ENCODE measurements around the gene MYO5A.

Gene MYO5A

GRCh38 chr15:52307847-52308246, 220.8 kb downstream of the MYO5A start:
- TF ChIP-seq CTCF (IDR thresholded peaks at IDR 0.05; ENCODE audit: unreplicated experiment in 3 of 3), result no peak
- Mint-ChIP-seq H3K27ac (no peak overlapping the region), H3K36me3 (ENCODE audit: low read depth) (no peaks in the 10 kb centered on the region), H3K9me3 (no peaks in the 10 kb centered on the region), H3K4me1 (no peaks in the 10 kb centered on the region), H3K27me3 (ENCODE audit: low read depth) (no peaks in the 10 kb centered on the region), H3K4me3 (no peak overlapping the region)

DNA sequence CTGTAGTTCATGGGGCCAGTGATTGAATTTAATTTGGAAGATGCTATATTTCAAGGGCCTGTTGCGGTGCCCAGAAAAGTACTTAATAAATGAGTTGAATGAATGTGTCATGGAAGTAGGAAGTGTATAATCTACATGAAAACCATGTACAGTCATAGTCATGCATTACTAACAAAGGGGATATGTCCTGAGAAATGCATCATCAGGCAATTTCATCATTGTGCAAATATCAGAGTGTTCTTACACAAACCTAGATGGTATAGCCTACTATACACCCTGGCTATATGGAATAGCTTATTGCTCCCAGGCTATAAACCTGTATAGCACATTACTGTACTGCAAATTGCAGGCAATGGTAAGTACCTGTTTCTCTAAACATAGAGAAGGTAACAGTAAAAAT, 222.4 kb downstream of the MYO5A start:
- Mint-ChIP-seq H3K4me1 (no peaks in the 10 kb centered on the region), H3K9me3 (peaks cover 2% of the 10 kb centered on the region), H3K36me3 (ENCODE audit: low read depth) (no peaks in the 10 kb centered on the region), H3K4me3 (no peak overlapping the region), H3K27me3 (ENCODE audit: low read depth) (no peaks in the 10 kb centered on the region), H3K27ac (no peak overlapping the region)
- TF ChIP-seq CTCF (IDR thresholded peaks at IDR 0.05; ENCODE audit: unreplicated experiment in 3 of 3), result no peak

- Mint-ChIP-seq H3K4me3 (no peak overlapping the region), H3K36me3 (ENCODE audit: low read depth) (no peaks in the 10 kb centered on the region), H3K27me3 (ENCODE audit: low read depth) (no peaks in the 10 kb centered on the region), H3K9me3 (peaks cover 4% of the 10 kb centered on the region), H3K27ac (peak overlapping the region in 1 of 3 experiments; percentile 38), H3K4me1 (no peaks in the 10 kb centered on the region)
- TF ChIP-seq CTCF (IDR thresholded peaks at IDR 0.05; ENCODE audit: unreplicated experiment in 3 of 3), result no peak
Measured at GRCh38 chr15:52303093-52303772, 225.4 kb downstream of the MYO5A start.

DNA sequence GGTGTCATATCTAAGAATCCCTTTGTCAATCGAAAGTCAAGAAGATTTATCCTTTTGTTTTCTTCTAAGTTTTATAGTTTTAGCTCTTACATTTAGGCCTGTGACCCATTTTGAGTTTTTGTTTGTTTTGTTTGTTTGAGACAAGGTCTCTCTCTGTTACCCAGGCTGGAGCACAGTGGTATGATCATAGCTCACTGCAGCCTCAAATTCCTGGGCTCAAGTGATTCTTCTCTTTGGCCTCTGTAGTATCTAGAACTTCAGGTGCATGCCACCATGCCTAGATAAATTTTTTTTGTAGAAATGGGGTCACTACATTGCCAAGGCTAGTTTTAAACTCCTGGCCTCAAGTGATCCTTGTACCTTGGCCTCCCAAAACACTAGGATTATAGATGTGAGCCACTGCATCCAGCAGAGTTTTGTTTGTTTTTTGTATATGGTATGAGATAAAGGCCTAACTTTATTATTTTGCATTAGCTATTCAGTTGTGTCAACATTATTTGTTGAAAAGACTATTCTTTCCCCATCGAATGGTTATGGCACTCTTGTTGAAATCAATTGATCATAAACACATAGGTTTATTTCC, 227.3 kb downstream of the MYO5A start:
- Mint-ChIP-seq H3K4me3 (no peak overlapping the region), H3K27me3 (ENCODE audit: low read depth) (peaks cover 5% of the 10 kb centered on the region), H3K27ac (no peak overlapping the region), H3K9me3 (peaks cover 4% of the 10 kb centered on the region), H3K4me1 (no peaks in the 10 kb centered on the region), H3K36me3 (ENCODE audit: low read depth) (no peaks in the 10 kb centered on the region)
- no peak for TF ChIP-seq CTCF (IDR thresholded peaks at IDR 0.05; ENCODE audit: unreplicated experiment in 3 of 3)

DNA sequence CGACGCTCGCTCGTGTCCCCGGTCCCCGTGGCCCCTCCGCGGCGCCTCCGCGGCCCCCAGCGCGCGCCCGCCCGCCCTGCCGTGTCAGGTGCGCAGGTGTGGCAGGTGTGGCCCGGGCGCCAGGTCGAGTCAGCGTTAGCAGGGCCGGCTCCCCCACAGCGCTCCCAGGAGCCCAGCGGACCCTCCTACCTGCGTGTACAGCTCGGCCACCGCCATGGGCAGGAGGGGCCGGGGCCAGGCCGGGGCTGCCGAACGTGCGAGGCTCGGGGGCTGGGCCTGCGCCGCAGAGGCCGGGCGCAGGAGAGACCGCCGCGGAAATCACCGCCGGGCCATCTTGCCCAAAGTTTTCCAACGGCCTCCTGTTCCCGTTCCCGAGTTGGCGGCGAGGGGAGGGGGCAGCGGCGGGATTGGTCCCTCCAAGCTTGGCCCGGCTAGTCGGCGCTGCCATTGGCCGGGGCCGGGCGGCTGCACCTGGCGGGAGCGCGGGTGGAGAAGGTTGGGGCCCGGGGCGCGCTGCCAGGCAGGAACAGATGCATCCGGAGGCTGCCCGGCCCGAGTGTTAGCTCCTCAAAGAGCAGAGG, 233.2 kb downstream of the MYO5A start, which contains the start of gene MYO5C:
TSS of gene MYO5C (minus strand) at position 384 of the 581 bp plus-strand sequence. CDS start at position 216, 168 bp downstream.
- Mint-ChIP-seq H3K27me3 (ENCODE audit: low read depth) (peaks cover 42% of the 10 kb centered on the region), H3K4me3 (peak within 1 kb of the TSS; percentile 80 to 88 (median 87)), H3K4me1 (peaks cover 17% of the 10 kb centered on the region), H3K36me3 (ENCODE audit: low read depth) (no peaks in the 10 kb centered on the region), H3K9me3 (no peaks in the 10 kb centered on the region), H3K27ac (peak within 1 kb of the TSS; percentile 3 to 84 (median 24))
- TF ChIP-seq CTCF (IDR thresholded peaks at IDR 0.05; ENCODE audit: unreplicated experiment in 3 of 3), result no peak

Measured in nephron (organoid).